ENCODE measurements around the gene PTPN22. TPM values are rescaled to one million over a fixed set of nuclear protein-coding genes. Genes with fewer than 3 reads are reported as not detected.

PTPN22 gene
- total RNA-seq, 1 donor from 2014 or later, result 1.0 TPM

DNA sequence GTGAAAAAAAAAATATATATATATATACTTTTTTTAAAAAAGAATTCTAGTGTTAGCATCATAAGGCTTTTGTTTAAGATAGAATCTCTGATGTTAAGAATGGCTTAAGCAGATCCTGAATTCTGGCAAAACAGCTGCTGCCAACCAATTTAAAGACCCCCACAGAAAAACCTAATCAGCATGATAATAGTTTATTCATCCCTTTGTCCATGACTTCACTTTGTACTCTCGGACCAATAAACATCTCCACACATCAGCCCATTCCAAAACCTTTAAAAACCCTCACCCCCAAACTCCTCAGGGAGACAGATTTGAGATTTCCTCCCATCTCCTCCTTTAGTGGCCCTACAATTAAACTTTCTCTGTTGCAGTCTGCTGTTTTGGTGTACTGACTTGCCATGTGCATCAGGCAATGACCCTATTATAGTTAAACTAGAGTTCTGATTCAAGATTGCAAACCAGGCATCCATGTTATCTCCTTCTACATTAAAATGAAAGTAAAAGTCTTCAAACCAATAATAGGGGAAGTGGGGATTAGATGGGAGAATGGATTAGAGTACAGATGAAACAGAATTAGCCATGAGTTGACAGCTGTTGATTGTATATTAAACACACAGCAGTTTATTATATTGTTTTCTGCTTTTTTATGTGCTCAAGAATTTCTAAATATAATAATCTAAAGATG is 102.5 kb downstream of the PTPN22 start:
- H3K9ac ChIP-seq (ENCODE audit: low read depth in 1 of 3, low read length in 3 of 3), result peak overlapping the region in 1 of 3 donors; percentile 7
- no peak overlapping the region for H3K27ac ChIP-seq (ENCODE audit: low read depth, low read length)
- H3K9me3 ChIP-seq (ENCODE audit: control insufficient read depth in 3 of 3, low read length in 3 of 3), result no peaks in the 10 kb centered on the region
- H3K4me1 ChIP-seq (ENCODE audit: control insufficient read depth in 3 of 3, insufficient read depth in 3 of 3, low read length in 3 of 3), result no peaks in the 10 kb centered on the region
- peaks cover 10 to 27% (median 23%) of the 10 kb centered on the region in 3 donors for H3K36me3 ChIP-seq (ENCODE audit: control insufficient read depth in 3 of 3, insufficient read depth in 3 of 3, low read length in 3 of 3)
- H3K4me3 ChIP-seq (ENCODE audit: low read length in 3 of 3), result no peak overlapping the region
- H3K27me3 ChIP-seq (ENCODE audit: control insufficient read depth in 3 of 3, insufficient read depth in 3 of 3, low read length in 3 of 3), result no peaks in the 10 kb centered on the region

DNA sequence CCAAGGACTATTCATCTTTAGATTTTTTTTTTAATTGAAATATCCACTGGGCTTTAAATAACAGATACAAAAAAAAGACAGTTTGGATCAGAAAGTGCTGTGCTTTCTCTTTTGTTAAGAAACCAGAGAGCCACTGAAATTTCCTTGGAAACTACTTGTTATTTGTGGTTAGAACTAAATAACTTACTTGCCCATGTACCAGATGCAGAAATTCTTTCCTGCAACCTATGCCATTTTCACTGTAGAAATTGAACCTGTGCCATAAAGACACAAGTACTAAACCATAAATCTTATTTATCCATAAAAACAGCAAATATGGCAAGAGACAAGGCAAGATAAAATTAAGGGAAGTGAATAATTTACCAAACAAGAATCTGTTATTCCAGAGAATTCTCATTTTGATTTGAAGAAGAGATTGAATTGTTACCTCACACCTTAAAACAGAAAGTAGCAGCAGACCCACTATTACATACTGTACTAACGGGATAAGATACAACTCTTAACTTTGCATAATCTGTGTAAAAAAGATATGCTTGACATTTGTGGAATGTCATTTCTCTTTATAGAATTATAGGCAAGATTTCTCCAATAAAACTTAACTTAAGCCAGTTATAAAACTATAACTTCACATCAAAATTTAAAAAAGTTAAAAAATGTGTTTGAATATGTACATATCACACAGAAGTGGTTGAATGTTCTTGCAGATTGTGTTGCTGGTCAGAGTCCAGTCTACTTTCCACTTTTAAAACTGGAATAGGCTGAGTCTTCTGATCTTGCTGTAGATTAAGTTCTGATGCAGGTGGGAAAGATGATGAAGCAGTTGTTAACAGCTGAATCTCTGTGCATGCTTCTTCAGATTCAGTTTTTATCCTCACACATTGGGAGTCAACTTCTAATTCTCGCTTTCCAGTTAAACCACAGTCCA is 105.9 kb downstream of the PTPN22 start:
- Histone ChIP-seq H3K27ac (ENCODE audit: low read depth, low read length) (no peak overlapping the region), H3K4me1 (ENCODE audit: control insufficient read depth in 3 of 3, insufficient read depth in 3 of 3, low read length in 3 of 3) (no peaks in the 10 kb centered on the region), H3K9me3 (ENCODE audit: control insufficient read depth in 3 of 3, low read length in 3 of 3) (no peaks in the 10 kb centered on the region), H3K9ac (ENCODE audit: low read depth in 1 of 3, low read length in 3 of 3) (no peak overlapping the region), H3K27me3 (ENCODE audit: control insufficient read depth in 3 of 3, insufficient read depth in 3 of 3, low read length in 3 of 3) (no peaks in the 10 kb centered on the region), H3K4me3 (ENCODE audit: low read length in 3 of 3) (no peak overlapping the region), H3K36me3 (ENCODE audit: control insufficient read depth in 3 of 3, insufficient read depth in 3 of 3, low read length in 3 of 3) (peaks cover 8 to 27% (median 24%) of the 10 kb centered on the region in 3 donors)

Other genes starting within 250 kb of the PTPN22 start
- 10.4 TPM for gene PHTF1, start 112.2 kb downstream of the PTPN22 start, total RNA-seq
- 14.1 TPM for gene RSBN1, start 59.2 kb downstream of the PTPN22 start, total RNA-seq
- under 0.01 TPM for gene BCL2L15, start 15.9 kb upstream of the PTPN22 start, total RNA-seq
- 16.7 TPM for gene AP4B1, start 33.1 kb upstream of the PTPN22 start, total RNA-seq
- gene DCLRE1B, start 33.6 kb upstream of the PTPN22 start, total RNA-seq, result 3.7 TPM
- 28.2 TPM for gene HIPK1, start 57.6 kb upstream of the PTPN22 start, total RNA-seq
- 86.1 TPM for gene OLFML3, start 107.8 kb upstream of the PTPN22 start, total RNA-seq

Data from skeletal muscle tissue (tissue), 4 donors.